IPS-18c (cell line): ENCODE results near the gene OTOG.

Experiments used
- H3K4me3 ChIP-seq: 2 replicates; pipeline ENCODE4 v1.7.0; 2013; ENCODE audit warnings: low read depth, mild to moderate bottlenecking, low read length, moderate library complexity; ENCODE audit not compliant: insufficient read depth
- H3K9me3 ChIP-seq: one replicate; pipeline ENCODE4 v1.6.1; 2013; ENCODE audit warnings: mild to moderate bottlenecking, low read length, moderate library complexity; ENCODE audit not compliant: control insufficient read depth, insufficient read depth

OTOG gene

DNA sequence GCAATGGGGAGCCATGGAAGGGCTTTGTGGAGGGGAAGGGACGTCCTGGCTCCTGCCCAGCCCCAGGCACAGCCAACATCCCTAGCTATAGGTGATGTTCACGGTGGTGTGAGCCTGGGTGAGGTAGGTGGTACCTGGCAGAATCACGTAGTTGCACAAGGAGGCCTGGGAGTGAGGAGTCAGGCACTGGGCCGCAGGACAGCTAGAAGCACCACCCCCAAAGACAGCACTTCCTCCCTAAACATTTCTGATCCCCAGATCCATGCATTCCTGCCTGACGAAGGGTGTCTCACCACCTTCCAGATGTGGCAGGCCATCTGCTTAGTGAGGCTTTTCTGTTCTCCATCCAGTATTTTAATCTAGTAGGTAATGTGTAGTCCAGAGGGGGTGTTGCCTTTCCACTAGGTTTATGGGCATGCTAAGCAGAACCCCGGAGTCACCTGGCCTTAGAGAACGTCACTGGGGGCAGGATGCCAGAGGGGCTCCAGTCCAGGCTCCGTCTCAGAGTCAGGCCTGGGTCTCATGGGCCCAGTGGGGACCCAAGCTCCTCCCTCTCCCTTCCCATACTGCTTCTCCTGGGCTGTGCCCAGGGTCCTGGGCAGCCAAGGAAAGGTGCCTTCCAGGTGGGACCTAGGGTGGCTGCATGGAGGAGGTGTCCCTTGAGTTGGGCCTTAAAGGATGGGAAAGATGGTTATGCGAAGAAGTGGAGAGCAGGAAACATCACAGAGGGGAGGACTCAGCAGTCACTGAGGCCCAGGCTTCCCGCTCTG, 56.2 kb downstream of the OTOG start:
- Histone ChIP-seq H3K9me3 (no peaks in the 10 kb centered on the region), H3K4me3 (no peak overlapping the region)

DNA sequence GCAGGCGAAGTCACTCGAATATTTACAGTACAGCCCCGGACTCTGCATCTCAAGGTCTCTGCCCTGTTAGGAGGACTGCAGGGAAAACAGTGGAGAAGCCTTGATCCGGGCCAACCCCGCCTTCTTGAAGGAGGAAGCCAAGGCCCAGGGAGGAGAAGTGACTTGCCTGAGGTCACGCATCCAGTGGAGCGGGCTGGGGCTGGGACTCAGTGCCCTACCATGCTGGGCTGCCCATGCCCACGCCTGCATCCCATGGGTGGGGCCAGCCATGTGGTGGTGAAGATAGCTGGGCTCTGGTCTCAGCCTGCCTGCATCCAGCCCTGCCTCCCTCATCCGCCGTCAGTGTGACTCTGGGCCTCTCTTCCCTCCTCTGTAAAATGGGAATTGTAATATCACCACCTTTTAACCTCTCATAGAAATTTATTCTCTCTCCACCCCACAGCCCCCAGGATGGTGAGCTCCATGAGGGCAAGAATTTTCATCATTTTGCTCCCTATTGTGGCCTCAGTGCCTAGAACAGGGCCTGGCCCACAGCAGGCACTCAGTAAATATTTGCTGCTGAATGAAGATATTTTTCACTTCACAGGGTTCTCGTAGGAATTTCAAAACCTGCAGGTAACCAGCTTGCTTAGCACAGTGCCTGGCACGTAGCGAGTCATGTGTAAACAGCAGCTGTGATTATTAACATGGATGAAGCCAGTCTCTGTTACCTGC, 57.3 kb downstream of the OTOG start:
- Histone ChIP-seq H3K9me3 (no peaks in the 10 kb centered on the region), H3K4me3 (no peak overlapping the region)

DNA sequence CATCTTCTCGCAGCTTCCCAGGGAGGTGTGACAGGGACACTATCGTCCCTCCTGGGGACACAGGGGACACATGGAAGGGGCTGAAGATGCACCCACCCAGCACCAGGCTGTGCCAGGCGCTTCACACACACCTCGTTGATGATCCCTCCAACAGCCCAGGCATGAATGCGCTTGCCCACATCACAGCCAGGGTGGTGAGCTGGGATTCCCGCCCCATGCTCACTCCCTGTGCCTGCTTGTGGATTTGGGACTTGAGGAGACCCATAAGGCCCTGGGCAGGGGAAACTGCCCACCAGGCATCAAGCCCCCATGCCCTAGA, 57.8 kb downstream of the OTOG start:
- H3K9me3 ChIP-seq = no peaks in the 10 kb centered on the region
- H3K4me3 ChIP-seq = no peak overlapping the region

GRCh38 chr11:17605651-17606122, 58.6 kb downstream of the OTOG start:
- no peak overlapping the region for H3K4me3 ChIP-seq
- H3K9me3 ChIP-seq = no peaks in the 10 kb centered on the region

- Histone ChIP-seq H3K9me3 (no peaks in the 10 kb centered on the region), H3K4me3 (no peak overlapping the region)
Measured at GRCh38 chr11:17606233-17607082, 59.4 kb downstream of the OTOG start.

DNA sequence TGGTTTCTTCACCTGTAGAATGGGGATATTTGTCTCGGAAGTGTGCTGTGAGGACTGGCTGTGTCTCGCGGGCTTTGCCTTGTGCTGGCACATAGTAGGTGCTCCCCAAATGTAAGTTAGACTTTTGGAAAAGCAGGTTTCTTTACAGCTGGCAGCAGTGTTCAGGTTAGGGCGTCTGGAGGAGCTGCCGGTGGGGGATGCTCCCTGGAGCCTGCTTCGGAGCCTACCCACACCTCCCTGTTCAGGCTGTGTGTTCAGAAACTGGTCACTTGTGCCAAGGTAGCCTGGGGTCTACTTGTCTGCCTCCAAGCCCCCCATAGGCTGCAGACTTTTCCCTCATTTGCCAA, 60.0 kb downstream of the OTOG start:
- Histone ChIP-seq H3K9me3 (no peaks in the 10 kb centered on the region), H3K4me3 (no peak overlapping the region)

- Histone ChIP-seq H3K9me3 (no peaks in the 10 kb centered on the region), H3K4me3 (no peak overlapping the region)
Measured at GRCh38 chr11:17607591-17608570, 60.8 kb downstream of the OTOG start.

DNA sequence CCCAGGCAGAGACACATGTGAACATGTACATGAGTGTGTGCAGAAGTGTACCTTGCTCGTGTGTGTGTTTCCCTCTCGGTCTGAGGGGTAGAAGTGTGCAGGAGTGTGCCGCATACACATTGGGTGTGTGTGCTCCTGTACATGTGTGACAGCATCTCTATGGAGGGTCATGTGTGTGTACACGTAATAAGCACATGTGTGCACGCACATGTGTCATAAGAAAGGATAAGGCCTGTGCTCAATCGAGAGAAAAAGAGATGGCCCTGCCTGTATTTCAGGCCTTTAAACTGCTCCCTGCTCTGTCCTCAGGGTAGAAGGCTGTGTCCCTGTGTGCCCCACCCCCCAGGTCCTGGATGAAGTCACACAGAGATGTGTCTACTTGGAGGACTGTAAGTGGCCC, 61.8 kb downstream of the OTOG start:
- no peaks in the 10 kb centered on the region for H3K9me3 ChIP-seq

GRCh38 chr11:17609291-17610084, 62.4 kb downstream of the OTOG start:
- Histone ChIP-seq H3K9me3 (no peaks in the 10 kb centered on the region), H3K4me3 (no peak overlapping the region)

More for the DNA sequence above, 61.8 kb downstream of the OTOG start:
- H3K4me3 ChIP-seq = no peak overlapping the region

- Histone ChIP-seq H3K9me3 (no peaks in the 10 kb centered on the region), H3K4me3 (no peak overlapping the region)
Measured at GRCh38 chr11:17610085-17610894, 63.2 kb downstream of the OTOG start.

DNA sequence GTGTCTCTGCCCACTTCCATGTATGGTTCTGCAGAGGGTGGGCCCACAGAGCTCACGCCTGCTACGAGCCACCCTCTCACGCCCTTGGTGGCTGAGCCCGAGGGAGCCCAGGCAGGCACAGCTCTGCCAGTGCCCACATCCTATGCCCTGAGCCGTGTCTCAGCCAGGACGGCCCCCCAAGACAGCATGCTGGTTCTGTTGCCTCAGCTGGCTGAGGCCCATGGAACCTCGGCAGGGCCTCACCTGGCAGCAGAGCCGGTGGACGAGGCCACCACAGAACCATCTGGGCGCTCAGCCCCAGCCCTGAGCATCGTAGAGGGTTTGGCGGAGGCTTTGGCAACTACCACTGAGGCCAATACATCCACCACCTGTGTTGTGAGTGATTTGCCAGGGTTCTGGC, 64.0 kb downstream of the OTOG start:
- Histone ChIP-seq H3K9me3 (no peaks in the 10 kb centered on the region), H3K4me3 (no peak overlapping the region)

GRCh38 chr11:17611503-17612220, 64.6 kb downstream of the OTOG start:
- Histone ChIP-seq H3K4me3 (no peak overlapping the region), H3K9me3 (no peaks in the 10 kb centered on the region)

GRCh38 chr11:17612221-17613188, 65.4 kb downstream of the OTOG start:
- no peak overlapping the region for H3K4me3 ChIP-seq
- H3K9me3 ChIP-seq = no peaks in the 10 kb centered on the region

GRCh38 chr11:17613428-17613962, 66.4 kb downstream of the OTOG start:
- no peaks in the 10 kb centered on the region for H3K9me3 ChIP-seq
- no peak overlapping the region for H3K4me3 ChIP-seq
